Measurements from ENCODE around the gene LRRC8E.
A peak's percentile ranks its signal among the peaks of the same experiment; 100 is the strongest.

The LRRC8E gene

DNA sequence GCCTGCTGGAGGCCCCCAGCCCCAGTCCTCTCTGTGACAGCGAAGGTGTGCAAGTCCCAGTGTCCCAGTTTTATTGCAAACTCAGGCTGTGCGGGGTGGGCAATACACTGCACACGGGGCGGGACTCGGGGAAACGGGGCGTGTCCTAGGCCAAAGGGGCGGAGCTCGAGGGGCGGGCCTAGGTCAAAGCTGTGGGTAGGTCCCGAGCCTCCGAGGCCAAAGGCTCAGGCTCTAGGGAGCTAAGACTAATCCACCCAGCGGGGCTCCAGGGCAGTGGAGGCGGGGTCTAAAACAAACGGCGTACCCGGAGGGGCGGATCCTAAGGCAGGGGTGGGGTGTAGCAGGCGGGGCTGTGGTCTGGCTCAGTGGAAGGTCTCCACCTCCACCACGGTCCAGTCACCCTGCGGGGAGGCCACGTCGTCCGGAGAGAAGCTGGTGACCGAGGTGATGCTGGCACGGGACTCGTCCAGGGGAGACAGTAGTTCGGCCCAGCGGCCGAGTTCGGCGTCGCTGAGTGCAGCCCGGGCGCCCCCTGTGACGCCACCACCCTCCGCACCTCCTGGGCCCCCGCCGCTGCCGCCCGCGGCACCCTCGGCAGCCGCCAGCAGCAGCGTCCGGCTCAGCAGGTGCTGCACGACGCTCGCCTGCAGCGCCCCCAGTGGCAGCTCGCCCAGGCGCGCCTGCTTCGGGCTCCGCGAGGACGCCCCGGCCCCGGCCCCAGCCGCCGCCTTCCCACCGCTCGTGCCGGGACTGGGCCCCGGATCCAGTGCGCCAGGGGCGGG, 19.4 kb upstream of the LRRC8E start:
- peak; percentile 71 for DNase-seq

GRCh38 chr19:7869453-7869909, 18.8 kb upstream of the LRRC8E start:
- DNase-seq, result peak; percentile 65

- peak; percentile 48 for DNase-seq
Observed at GRCh38 chr19:7869910-7870511, 18.3 kb upstream of the LRRC8E start.

- DNase-seq, result no peak
Observed at GRCh38 chr19:7870571-7871436, 17.5 kb upstream of the LRRC8E start.

DNA sequence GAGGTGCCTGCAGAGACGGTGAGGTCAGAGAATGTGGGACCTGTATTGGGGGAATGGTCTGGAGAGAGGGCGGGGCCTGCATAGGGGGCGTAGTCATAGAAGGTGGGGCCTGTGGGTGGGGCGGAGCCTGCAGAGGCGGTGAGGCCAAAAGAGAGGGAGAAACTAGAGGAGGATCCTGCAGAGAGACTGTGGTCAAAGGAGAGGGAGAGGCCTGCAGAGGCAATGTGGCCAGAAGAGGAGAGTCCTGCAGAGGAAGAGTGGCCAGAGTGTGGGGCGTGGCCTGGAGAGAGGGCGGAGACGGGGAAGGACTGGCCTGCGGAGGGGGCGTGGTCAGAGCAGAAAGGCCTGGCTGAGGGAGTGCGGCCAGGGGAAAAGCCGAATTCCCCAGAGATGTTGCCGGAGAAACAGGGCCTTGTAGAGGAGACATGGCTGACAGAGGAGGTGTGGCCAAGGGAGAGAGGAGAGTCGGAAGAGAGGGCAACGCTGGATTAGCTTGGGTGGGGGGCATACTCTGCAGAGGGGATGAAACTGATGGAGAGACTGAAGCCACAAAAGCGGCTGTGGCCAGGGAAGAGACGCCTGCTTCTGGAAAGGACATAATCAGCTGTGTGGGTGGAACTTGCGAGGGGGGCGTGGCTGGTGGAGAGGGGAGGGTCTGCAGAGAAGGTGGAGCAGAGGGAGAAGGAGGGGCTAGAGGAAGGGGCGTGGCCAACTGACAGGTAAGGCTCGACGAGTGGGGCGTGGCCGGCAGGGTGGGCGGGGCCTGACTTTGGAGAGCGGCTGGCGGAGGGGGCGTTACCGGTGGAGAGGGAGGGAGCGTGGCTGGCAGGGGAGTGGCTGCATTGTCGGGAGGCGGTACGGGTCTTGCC, 16.6 kb upstream of the LRRC8E start:
- peak; percentile 62 for DNase-seq

DNA sequence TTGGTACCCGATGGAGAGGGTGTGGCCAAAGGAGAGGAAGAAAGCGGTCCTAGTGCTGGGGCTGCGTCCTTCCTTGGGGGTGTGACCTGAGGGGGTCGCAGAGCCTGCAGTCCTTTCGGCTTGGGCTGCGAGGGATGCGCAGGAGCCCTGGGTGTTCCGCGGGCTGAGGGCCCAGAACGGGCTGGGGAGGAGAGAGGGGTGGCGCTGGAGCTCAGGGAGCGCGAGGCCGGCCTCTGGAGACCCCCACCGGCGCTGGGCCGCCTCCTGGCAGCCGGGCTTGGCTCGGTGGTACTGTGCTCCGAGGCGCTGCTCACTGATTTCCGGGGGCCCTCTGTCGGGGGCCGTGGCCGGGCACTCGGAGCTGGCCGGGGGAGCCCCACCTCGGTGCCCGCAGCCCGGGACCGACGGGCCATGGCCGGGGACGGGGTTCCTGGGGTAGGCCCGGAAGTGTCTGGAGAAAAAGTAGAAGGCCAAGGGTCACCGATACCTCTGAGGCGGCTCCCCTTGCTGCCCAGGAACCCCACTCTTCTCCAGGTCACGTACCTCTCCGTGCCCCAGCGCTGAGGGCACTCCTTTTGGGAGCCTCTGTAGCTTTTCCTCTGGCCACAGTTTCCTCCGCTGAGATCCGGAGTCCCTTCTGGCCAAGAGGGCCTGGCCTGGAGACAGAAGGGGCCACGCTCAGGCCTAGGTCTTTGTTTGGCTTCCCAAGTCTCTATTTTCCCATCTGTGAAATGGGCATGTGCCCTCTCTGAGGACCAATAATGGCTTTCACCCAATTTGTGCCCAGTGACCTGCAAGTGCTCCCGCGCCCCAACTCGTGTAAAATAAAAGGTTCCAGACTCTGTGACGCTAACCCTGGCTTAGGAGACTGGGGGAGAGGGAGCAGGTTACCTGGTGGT, 15.8 kb upstream of the LRRC8E start:
- no peak for DNase-seq

GRCh38 chr19:7873304-7874075, 14.8 kb upstream of the LRRC8E start:
- DNase-seq, result no peak

GRCh38 chr19:7874076-7874896, 14.0 kb upstream of the LRRC8E start, which contains the start of gene PRR36:
Gene PRR36, minus strand, starts transcription at chr19:7874390. Its CDS starts 701 bp downstream, at chr19:7873689.
- no peak for DNase-seq

GRCh38 chr19:7874897-7875273, 13.4 kb upstream of the LRRC8E start:
- DNase-seq, result no peak

- DNase-seq, result no peak
Observed at GRCh38 chr19:7877249-7877836, 11.0 kb upstream of the LRRC8E start.

DNA sequence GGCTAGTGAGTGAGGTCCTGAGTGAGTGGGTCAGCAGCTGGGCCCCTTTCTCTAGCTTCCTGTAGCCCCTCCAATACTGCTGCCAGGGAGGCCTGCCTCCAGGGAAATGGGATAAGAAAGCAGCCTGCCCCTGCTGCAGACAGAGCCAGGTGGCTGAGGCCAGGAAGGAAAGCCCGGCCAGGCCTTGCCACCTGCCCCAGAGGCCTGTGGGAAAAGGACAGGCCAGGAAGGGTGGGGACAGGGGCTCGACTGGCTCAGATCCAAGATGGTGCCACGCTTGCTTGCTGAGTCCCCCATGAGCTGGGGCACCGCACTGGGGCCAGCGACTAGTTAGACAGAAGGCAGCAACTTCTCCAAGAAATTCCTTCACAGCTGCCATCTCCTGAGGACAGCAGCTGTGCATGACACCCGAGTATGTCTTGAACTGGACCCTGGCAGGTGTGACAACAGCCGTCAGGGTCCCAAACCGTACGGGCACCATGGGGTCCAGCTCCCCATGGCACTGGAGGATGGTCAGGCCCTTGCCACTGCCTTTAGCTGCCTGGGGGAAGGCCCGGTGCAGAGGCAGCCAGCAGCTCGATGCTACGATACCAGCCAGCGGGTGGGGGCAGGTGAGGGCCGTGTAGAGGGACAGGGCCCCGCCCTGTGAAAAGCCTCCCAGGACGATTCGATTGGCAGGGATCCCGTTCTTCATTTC, 9.1 kb upstream of the LRRC8E start:
- DNase-seq, result no peak

- no peak for DNase-seq
Observed at GRCh38 chr19:7879836-7880235, 8.5 kb upstream of the LRRC8E start.

DNA sequence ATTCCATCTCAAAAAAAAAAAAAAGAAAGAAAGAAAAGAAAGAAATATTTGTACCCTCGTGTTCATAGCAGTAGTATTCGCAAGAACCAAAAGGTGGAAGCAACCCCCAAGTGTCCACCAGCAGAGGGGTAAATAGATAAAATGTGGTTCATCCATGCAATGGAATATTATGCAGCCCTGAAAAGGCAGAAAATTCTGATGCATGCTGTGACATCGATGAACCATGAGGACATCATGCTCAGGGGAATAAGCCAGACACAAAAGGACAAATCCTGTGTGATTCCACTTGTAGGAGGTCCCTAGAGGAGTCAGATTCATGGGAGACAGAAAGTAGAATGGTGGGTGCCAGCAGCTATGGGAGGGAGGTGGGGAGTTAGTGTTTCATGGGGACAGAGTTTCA, 6.4 kb upstream of the LRRC8E start:
- DNase-seq, result no peak

DNA sequence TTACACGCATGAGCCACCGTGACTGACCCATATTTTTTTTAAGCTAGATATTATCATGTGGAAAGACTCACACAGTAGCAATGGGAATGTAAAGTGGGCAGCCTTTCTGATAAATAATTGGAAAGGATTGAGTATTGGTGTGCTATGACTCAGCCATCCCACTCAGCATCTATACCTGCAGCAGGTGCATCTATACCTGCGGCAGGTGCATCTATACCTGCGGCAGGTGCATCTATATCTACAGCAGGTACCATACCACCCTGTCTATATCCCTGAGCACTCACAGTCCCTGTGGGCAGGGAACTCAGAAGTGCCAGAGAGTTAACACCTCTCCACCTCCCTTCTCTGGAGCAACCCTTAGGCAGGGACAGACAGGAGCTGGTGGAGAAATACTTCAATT, 5.2 kb upstream of the LRRC8E start:
- no peak for DNase-seq

DNA sequence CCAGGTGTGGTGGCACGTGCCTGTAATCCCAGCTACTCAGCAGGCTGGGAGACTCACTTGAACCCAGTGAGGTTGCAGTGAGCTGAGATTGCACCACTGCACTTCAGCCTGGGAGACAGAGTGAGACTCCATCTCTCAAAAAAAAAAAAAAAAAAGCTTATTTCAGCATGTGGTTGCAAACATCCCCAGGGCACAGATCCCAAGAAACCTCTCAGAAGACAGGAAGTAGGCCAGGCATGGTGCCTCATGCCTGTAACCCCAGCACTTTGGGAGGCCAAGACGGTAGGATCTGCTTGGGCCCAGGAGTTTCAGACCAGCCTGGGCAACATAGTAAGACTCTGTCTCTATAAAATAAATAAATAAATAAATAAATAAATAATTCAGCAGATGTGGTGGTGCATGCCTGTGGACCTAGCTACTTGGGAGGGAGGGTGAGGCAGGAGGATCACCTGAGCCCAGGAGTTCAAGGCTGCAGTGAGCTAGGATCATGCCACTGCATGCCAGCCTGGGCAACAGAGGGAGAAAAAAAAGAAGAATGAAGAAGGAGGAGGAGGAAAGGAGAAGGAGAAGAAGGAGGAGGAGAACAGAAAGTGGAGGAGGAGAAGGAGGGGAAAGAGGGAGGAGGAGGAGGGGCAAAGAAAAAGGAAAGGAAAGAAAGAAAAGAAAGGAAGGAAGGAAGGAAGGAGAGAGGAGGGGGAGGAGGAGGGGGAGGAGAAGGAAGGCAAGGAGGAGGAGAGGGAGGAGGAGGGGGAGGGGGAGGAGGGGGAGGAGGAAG, 4.3 kb upstream of the LRRC8E start:
- no peak for DNase-seq

GRCh38 chr19:7885818-7886217, 2.5 kb upstream of the LRRC8E start:
- no peak for DNase-seq

GRCh38 chr19:7887408-7888144, 734 bp upstream of the LRRC8E start:
- DNase-seq, result no peak
